GM12865 (cell line): Measurements from ENCODE around the gene LAMB3.

ENCODE experiments used
- DNase-seq: peaks from one replicate; pipeline ENCODE4 v3.0.0; 2010; ENCODE audit warnings: low read depth
- H3K4me3 ChIP-seq: 2 replicates; pipeline ENCODE4 v1.5.1; 2011; ENCODE audit warnings: mild to moderate bottlenecking, low read depth, low read length, control low read depth
- TF ChIP-seq, protein P1 (sequence below): IDR thresholded peaks from 2 replicates; pipeline ENCODE4 v1.5.1; 2011; ENCODE audit warnings: low read length, control low read depth, low read depth, inconsistent platforms; ENCODE audit not compliant: insufficient read depth; ENCODE audit errors: missing control alignments

LAMB3 gene

GRCh38 chr1:209565759-209566678, 86.2 kb downstream of the LAMB3 start:
- TF ChIP-seq, protein P1, sequence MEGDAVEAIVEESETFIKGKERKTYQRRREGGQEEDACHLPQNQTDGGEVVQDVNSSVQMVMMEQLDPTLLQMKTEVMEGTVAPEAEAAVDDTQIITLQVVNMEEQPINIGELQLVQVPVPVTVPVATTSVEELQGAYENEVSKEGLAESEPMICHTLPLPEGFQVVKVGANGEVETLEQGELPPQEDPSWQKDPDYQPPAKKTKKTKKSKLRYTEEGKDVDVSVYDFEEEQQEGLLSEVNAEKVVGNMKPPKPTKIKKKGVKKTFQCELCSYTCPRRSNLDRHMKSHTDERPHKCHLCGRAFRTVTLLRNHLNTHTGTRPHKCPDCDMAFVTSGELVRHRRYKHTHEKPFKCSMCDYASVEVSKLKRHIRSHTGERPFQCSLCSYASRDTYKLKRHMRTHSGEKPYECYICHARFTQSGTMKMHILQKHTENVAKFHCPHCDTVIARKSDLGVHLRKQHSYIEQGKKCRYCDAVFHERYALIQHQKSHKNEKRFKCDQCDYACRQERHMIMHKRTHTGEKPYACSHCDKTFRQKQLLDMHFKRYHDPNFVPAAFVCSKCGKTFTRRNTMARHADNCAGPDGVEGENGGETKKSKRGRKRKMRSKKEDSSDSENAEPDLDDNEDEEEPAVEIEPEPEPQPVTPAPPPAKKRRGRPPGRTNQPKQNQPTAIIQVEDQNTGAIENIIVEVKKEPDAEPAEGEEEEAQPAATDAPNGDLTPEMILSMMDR = peak; percentile 74
- DNase-seq = peak; percentile 81
- H3K4me3 ChIP-seq = no peak overlapping the region
